GM18951 (cell line): Measurements from ENCODE around the gene LRFN2.

Source experiments
- POLR2A ChIP-seq: IDR thresholded peaks from 4 replicates; pipeline ENCODE4 v1.6.1; 2011; ENCODE audit warnings: mild to moderate bottlenecking; ENCODE audit not compliant: insufficient read length, insufficient read depth; ENCODE audit errors: extremely low read depth
- in situ Hi-C: fragments of 300-500 bp; cut with MboI; formaldehyde crosslinking; loops from one replicate; pipeline ENCODE4 v1.12.0; 2022; ENCODE audit warnings: low sequenced_read_pairs, mixed read lengths, inconsistent platforms; ENCODE audit not compliant: unreplicated experiment

Gene LRFN2

DNA sequence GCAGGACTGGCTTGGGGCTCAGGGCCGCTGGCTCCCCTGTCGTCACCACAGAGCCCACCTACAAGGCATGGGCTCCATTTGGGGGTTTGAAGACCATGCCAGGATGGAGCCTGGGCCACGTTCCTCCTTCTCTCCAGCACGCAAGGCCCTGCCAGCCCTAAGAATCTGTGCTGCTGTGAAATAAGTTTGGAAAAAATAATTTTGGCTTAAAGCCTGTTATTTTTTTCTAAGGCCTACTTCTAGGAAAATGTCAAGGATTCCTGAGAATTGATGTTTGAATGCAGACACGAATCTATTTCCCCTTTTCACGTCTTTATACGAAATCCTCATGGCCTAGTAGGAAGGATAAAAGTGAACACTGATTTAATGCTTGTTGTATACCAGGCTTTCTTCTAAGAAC is 107.5 kb downstream of the LRFN2 start:
- in situ Hi-C loops = no loop called here

DNA sequence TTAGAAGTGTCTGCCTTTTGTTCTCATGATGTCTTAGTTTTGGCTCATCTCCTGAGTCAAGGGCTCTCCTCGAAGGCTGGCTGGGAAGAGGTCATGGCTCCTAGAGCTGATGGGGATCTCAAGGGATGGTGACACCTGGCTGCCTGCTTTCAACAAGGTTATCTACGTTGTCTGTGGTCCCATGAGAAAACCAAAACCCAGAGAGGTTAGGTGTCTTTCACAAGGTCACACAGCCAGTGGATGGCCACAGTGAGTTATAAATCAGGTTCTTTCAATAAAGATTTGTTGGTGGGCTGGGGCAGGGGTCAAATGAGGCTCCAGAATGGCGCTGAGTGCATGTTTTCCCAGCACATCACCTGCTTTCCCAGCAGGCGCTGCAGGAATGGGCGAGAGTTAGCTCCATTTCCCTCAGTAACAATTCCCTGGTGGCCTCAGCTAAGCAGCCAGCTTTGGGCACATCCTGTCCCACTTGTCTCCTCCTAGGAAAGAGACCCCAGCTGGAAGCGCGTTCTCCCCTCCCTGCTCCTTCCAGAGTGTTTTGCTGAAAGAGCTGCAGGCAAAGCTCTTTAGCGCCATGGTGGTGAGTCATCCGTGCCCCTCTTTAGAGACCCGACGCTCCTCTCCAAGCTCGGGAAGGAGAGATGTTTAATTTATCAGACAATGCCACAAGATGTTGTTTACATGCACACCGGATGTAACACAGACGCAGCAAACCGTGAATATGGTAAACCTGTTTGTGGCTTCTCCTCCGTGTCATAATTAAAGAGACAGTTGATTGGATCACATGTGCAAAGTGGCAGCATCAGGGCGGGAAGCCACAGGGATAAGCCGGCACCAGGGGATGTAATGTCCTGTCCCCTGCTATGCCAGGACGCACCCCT is 109.7 kb downstream of the LRFN2 start:
- no peak for TF ChIP-seq POLR2A
- in situ Hi-C loops = no loop called here

More for the DNA sequence above, 107.5 kb downstream of the LRFN2 start:
- TF ChIP-seq POLR2A = no peak

DNA sequence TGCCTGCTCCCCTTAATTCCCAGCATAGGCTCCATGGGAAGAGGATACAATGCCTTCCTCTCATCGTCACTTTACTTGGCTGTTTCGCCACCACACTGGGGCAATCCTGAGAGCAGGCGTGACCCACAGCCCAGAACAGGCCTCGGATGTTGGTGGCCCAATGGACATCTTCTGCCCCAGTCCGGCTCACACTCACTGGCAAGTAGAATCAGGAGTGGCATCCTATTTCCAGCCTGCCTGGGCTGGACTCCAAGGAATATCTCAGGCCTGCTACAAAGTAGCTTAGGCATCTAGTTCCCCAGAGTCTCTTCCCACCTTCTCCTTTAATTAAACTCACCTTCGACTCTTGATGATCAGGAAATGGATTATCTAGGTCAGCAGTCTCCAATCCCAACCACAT is 110.5 kb downstream of the LRFN2 start:
- in situ Hi-C loops = no loop called here
- TF ChIP-seq POLR2A = no peak

DNA sequence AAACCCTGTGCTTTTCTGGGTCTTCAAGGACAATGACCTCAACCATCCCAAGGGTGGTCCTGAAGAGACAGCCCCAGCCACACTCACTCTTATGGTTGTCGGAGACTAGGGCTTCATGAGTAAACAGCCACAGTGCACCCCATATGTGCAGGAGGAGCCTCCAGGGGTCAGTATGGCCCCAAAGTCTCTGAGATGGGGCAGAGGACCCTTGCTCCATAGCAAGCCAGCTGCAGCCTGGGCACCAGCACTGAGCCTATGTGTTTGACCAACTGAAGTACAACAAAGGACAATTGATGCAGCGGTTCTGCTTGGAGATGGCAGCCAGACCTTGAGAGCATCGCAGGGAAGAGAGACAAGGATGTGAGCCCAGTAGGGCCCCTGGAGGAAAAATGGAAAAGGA is 112.2 kb downstream of the LRFN2 start:
- in situ Hi-C loops = no loop called here
- TF ChIP-seq POLR2A = no peak

DNA sequence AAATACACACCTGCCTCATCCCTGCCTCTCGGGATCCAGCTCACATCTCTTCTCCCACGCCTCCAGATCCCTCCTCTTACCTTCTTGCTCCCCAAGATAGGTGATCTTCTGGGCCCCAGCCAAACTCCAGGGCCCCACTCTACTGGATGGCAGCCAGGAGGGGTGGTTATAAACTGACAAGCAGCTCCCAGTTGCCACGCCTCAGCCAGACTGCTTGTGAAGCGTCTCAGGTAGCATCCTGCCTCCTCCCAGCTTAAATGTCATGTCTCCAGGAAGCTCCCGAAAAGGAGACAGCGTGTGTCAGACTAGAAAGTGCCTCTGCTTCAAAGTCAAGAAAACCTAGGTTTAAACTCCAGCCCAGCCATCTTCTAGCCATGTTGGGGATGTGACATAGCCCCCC is 114.1 kb downstream of the LRFN2 start:
- TF ChIP-seq POLR2A = no peak
- in situ Hi-C loops = no loop called here

DNA sequence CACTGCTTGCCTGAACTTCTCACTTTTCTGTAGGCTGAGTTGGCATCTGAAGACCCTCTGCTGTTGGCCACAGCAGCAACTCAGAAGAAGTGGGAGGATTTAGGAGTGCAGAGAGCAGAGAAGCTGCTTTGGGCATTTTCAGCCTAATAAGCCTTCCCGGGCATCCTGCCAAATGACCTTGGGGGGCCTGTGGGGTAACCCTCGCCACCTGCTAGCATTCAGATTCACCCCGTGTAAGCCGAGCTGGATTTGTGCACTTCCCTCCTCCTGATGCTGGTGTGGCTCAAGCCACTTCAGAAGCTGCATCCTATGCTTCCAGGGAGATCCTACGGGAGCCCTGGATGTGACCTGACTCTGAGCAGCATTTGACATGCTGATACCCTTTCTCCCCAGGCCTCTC is 114.8 kb downstream of the LRFN2 start:
- in situ Hi-C loops = no loop called here
- no peak for TF ChIP-seq POLR2A

DNA sequence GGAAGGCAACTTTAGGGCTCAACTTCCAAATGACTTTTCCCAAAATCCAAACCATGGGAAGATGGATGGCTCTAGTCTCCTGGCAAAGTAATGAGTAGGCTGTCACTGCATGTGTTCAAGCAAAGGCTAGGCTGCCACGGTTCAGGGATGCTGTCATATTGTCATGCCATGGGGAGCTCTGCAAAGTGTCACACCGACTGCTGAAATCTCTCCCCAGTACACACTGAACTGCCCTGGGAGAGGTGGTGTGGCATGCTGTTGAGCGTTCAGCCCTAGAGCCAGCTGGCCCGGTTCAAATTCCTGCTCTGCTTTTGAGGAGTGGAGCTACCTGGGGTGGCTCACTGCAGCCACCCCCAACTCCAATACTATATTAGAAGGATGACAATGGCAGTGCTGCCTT is 115.9 kb downstream of the LRFN2 start:
- in situ Hi-C loops = no loop called here

DNA sequence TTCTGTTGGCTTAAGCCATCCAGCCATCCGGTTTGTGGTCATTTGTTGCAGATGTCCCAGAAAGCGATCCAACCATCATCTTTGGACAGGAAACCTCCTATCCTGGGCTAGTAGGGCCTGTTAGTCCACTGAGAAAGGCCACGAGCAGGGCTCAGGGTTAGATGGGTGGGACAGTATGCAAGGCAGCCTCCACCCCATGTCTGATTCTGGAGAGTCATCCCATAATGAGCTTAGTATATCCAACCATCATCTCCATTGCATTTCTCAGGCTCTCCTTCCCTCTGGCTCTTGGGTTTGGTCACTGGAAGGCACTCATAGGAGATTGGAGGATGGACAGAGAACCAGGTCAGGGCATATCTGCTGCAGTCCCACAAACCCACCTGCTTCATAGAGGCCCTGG is 117.8 kb downstream of the LRFN2 start:
- in situ Hi-C loops = no loop called here
- no peak for TF ChIP-seq POLR2A

More for the DNA sequence above, 115.9 kb downstream of the LRFN2 start:
- no peak for TF ChIP-seq POLR2A

DNA sequence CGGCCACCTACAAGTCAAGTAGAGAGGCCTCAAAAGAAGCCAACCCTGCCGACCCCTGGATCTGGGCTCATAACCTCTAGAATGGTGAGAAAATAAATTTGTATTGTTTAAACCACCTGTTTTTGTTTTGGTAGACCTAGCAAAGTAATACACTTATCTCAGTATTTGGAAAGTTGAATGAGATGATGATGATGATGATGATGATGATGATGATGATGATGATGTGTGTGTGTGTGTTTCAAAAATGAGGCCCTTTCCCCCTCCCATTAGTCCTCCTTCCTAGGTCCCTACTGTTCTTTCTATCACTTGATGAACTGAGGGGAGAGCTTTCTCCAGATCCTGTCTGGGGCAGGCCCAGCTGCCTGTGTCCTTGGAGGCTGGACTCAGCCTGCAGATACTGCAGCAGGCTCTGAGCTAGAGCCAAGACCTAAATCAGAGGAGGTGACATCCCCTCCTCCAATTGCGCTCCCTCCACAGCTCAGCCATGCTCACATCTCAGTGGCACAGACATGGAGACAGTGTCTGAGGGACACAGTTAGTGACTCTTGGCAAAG is 120.1 kb downstream of the LRFN2 start:
- TF ChIP-seq POLR2A = no peak
- in situ Hi-C loops = no loop called here

DNA sequence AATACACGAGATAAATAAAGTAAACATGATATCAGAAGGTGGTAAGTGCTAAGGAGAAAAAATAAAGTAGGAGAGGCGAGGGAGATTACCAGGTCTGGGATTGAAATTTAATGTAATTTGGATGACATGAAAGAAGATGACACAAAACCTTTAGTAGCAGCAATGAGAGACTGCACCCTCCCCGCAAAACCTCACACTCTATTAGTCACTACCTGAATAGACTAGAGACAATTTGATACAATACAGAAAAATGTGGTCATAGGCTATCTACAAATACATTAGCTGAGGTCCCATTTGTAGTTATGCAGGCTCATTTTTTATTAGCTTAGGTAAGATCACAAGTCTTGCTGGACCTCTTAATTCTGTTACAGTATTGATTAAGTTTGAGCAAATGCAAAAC is 125.5 kb downstream of the LRFN2 start:
- TF ChIP-seq POLR2A = no peak
- in situ Hi-C loops = no loop called here

DNA sequence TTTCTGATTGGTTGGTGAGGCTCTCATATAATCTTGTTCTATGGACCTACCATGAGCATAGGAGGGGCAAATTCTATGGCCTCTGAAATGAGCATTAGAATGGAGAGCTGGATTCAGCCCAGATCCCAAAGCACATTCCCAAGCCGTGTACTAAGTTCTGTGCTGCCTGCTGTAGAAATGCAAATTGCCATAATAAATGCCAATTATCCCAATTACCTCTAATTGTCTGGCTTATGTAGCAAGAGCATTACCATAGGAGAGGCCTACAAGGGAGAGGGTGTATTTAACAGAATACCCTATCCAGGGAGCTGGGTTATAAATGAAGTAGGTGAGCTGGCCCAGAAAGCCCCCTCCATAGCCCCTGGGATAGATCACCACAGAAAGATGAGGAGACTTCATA is 126.8 kb downstream of the LRFN2 start:
- no peak for TF ChIP-seq POLR2A
- in situ Hi-C loops = no loop called here

DNA sequence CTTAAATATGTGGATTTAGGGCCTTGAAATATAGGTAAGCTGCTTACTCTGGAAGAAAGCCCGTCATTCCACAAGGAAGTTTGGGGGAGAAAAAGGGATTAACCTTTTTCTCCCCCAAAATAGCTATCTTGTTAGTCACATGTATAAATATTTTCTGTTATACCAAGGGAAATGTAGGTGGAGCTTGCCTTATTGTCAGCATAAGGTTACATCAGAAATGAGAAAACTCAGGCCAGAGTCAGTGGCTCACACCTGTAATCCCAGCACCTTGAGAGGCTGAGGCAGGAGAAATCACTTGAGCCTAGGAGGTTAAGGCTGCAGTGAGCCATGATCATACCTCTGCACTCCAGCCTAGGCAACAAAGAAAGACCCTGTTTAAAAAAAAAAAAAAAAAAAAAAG is 129.9 kb downstream of the LRFN2 start:
- TF ChIP-seq POLR2A = no peak
- in situ Hi-C loops = no loop called here

DNA sequence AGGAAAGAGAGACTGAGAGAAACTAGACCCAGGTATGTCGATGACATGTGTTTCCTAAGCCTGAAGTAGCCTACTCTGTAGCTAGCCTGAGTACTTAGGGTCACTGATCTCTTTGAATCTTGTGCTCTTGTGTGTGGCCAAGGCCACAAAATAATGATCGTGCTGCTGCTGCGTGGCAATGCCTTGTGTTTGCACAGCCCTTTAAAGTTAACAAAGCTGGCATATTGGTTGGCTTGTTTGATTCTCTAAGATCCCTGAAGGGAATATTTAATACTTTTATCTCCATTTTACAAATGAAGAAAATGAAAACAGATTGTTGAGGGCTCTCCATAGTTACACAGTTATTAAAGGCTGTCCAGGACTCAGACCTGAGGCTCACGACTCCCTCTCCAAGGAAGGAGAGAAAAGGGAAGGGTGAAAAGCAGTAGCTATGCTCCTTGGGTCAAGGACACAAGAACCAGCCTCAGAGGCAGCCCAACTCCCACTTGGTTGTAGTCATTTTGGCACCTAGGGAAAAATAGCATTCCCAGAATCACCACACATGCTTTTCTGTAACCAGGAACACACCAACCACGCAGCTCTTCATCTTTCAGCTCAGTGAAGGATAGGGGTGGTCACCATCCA is 130.7 kb downstream of the LRFN2 start:
- TF ChIP-seq POLR2A = no peak
- in situ Hi-C loops = no loop called here
